ENCODE data around the gene ATP13A1. TPM values are rescaled to one million over a fixed set of nuclear protein-coding genes. Genes with fewer than 3 reads are reported as not detected.
"Not testable (repeated sequence)": the region's sequence is repeated elsewhere in the genome, so short reads cannot be mapped to it uniquely, and the experiment has no call there.

The ATP13A1 gene
- total RNA-seq, 4 donors from 2014 or later = 59.3 to 104 (median 81.7) TPM

DNA sequence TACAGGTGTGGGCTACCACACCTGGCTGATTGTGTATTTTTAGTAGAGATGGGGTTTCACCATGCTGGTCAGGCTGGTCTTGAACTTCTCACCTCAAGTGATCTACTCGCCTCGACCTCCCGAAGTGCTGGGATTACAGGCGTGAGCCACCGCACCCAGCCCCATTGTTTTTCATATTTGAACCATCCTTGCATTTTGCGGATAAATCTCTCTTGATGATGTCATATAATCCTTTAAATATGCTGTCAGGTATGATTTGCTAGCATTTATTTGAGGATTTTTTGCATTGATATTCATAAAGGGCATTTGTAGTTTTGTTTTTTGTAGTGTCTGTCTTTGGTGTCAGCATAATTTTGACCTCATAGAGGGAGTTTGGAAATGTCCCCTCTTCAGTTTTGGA is 10.8 kb upstream of the ATP13A1 start:
- WGBS = 95% methylated on average over 6 of the region's 6 CpGs
- H3K27me3 ChIP-seq = no peaks in the 10 kb centered on the region

GRCh38 chr19:19672816-19673215 is 9.3 kb upstream of the ATP13A1 start:
- no peak for DNase-seq (ENCODE audit: extremely low spot score)

More for the DNA sequence above, 10.8 kb upstream of the ATP13A1 start:
- DNase-seq (ENCODE audit: extremely low spot score) = no peak
- TF ChIP-seq POLR2A (IDR thresholded peaks at IDR 0.05; ENCODE audit: low read depth) (no peak), CTCF (IDR thresholded peaks at IDR 0.05) (no peak), EP300 (IDR thresholded peaks at IDR 0.05) (no peak), POLR2AphosphoS5 (IDR thresholded peaks at IDR 0.05) (no peak)
- no peak overlapping the region for H3K27ac ChIP-seq (replicated peaks in 1 of 4)
- peaks cover 17 to 70% (median 44%) of the 10 kb centered on the region in 4 donors for H3K36me3 ChIP-seq
- H3K4me3 ChIP-seq = no peak overlapping the region
- intact Hi-C loops (cut with DNase I) = loop anchor here (5.0 kb wide), 1 partner anchor 58 kb away; the partner anchor contains the start of gene ZNF14
- H3K4me1 ChIP-seq = peaks cover 8 to 18% (median 12%) of the 10 kb centered on the region in 4 donors
- no peaks in the 10 kb centered on the region for H3K9me3 ChIP-seq

GRCh38 chr19:19670070-19670551 is 6.6 kb upstream of the ATP13A1 start:
- DNase-seq (ENCODE audit: extremely low spot score) = no peak
- peaks cover 0 to 28% (median 13%) of the 10 kb centered on the region in 4 donors for H3K36me3 ChIP-seq
- H3K4me3 ChIP-seq = peak overlapping the region in 3 of 4 donors; percentile 76 to 95 (median 78)
- no peak overlapping the region for H3K27ac ChIP-seq (replicated peaks in 1 of 4)
- intact Hi-C loops (cut with DNase I) = loop anchor here (5.0 kb wide), 1 partner anchor 62 kb away; the partner anchor contains the start of gene ZNF14
- no peak for TF ChIP-seq CTCF (IDR thresholded peaks at IDR 0.05)
- TF ChIP-seq EP300 (IDR thresholded peaks at IDR 0.05) = no peak
- no peak for TF ChIP-seq POLR2AphosphoS5 (IDR thresholded peaks at IDR 0.05)
- TF ChIP-seq POLR2A (IDR thresholded peaks at IDR 0.05; ENCODE audit: low read depth) = no peak
- WGBS = 76% methylated on average over 9 of the region's 10 CpGs
- no peaks in the 10 kb centered on the region for H3K27me3 ChIP-seq
- peaks cover 9 to 28% (median 22%) of the 10 kb centered on the region in 4 donors for H3K4me1 ChIP-seq
- no peaks in the 10 kb centered on the region for H3K9me3 ChIP-seq

More at GRCh38 chr19:19672816-19673215, 9.3 kb upstream of the ATP13A1 start:
- peaks cover 9 to 28% (median 20%) of the 10 kb centered on the region in 4 donors for H3K4me1 ChIP-seq
- H3K27ac ChIP-seq (replicated peaks in 1 of 4) = no peak overlapping the region
- no peak overlapping the region for H3K4me3 ChIP-seq
- peaks cover 4 to 55% (median 31%) of the 10 kb centered on the region in 4 donors for H3K36me3 ChIP-seq
- H3K27me3 ChIP-seq = no peaks in the 10 kb centered on the region
- intact Hi-C loops (cut with DNase I) = loop anchor here (5.0 kb wide), 1 partner anchor 59 kb away; the partner anchor contains the start of gene ZNF14
- 94% methylated on average over 3 of the region's 3 CpGs for WGBS
- TF ChIP-seq POLR2A (IDR thresholded peaks at IDR 0.05; ENCODE audit: low read depth) = no peak
- no peak for TF ChIP-seq CTCF (IDR thresholded peaks at IDR 0.05)
- TF ChIP-seq EP300 (IDR thresholded peaks at IDR 0.05) = no peak
- no peak for TF ChIP-seq POLR2AphosphoS5 (IDR thresholded peaks at IDR 0.05)
- H3K9me3 ChIP-seq = no peaks in the 10 kb centered on the region

GRCh38 chr19:19668230-19669012 is 4.9 kb upstream of the ATP13A1 start, which contains the start of gene ZNF101:
TSS of gene ZNF101 (plus strand) at chr19:19668839. CDS start at chr19:19668964, 125 bp downstream.
- DNase-seq (ENCODE audit: extremely low spot score) = peak; percentile 97
- intact Hi-C loops (cut with DNase I) = loop anchor here (10.0 kb wide), 1 partner anchor 236 kb away; the partner anchor contains the start of gene ZNF93
- no peak for TF ChIP-seq POLR2A (IDR thresholded peaks at IDR 0.05; ENCODE audit: low read depth)
- no peak for TF ChIP-seq EP300 (IDR thresholded peaks at IDR 0.05)
- TF ChIP-seq CTCF (IDR thresholded peaks at IDR 0.05) = peak in 1 of 3 experiments; percentile 5
- peak; percentile 66 to 67 for TF ChIP-seq POLR2AphosphoS5 (IDR thresholded peaks at IDR 0.05)
- peaks cover 0 to 13% (median 5%) of the 10 kb centered on the region in 4 donors for H3K36me3 ChIP-seq
- no peaks in the 10 kb centered on the region for H3K9me3 ChIP-seq
- 10% methylated on average over 15 of the region's 36 CpGs for WGBS
- H3K27me3 ChIP-seq = no peaks in the 10 kb centered on the region
- peak within 1 kb of the TSS; percentile 67 to 95 (median 77) for H3K4me3 ChIP-seq
- peaks cover 9 to 28% (median 27%) of the 10 kb centered on the region in 4 donors for H3K4me1 ChIP-seq
- H3K27ac ChIP-seq (replicated peaks in 1 of 4) = peak within 1 kb of the TSS; percentile 81 to 86 (median 82)

GRCh38 chr19:19665420-19665948 is 2.0 kb upstream of the ATP13A1 start:
- not testable (repeated sequence) for H3K9me3 ChIP-seq; DNase-seq (ENCODE audit: extremely low spot score); H3K36me3 ChIP-seq; H3K27ac ChIP-seq (replicated peaks in 1 of 4); H3K4me3 ChIP-seq; H3K27me3 ChIP-seq
- 95% methylated on average over 21 of the region's 22 CpGs for WGBS
- intact Hi-C loops (cut with DNase I) = loop anchor here (10.0 kb wide), 1 partner anchor 239 kb away; the partner anchor contains the start of gene ZNF93
- H3K4me1 ChIP-seq = peaks cover 29 to 50% (median 48%) of the 10 kb centered on the region in 4 donors

Data from esophagus muscularis mucosa (tissue), 4 donors.